ENCODE data around the gene C6orf58. TPM values are rescaled to one million over a fixed set of nuclear protein-coding genes. Genes with fewer than 3 reads are reported as not detected.

Gene C6orf58
- total RNA-seq = not detected in 3 replicates
- long read RNA-seq = 0 reads

GRCh38 chr6:127576874-127577273, at the start of gene C6orf58:
TSS of gene C6orf58 (plus strand) at chr6:127577174. CDS start at chr6:127577186, 12 bp downstream.
- Mint-ChIP-seq H3K4me3 (ENCODE audit: unreplicated experiment) (no peak within 1 kb of the TSS), H3K4me1 (ENCODE audit: low read depth) (no peaks in the 10 kb centered on the region), H3K27me3 (ENCODE audit: low read depth) (peaks cover 6% of the 10 kb centered on the region), H3K27ac (ENCODE audit: unreplicated experiment) (no peak within 1 kb of the TSS), H3K9me3 (ENCODE audit: low read depth) (no peaks in the 10 kb centered on the region), H3K36me3 (ENCODE audit: low read depth) (no peaks in the 10 kb centered on the region)
- no peak for DNase-seq (ENCODE audit: low spot score)
- TF ChIP-seq CTCF (IDR thresholded peaks at IDR 0.05) = no peak

- Mint-ChIP-seq H3K4me1 (ENCODE audit: low read depth) (no peaks in the 10 kb centered on the region), H3K27me3 (ENCODE audit: low read depth) (peaks cover 33% of the 10 kb centered on the region), H3K36me3 (ENCODE audit: low read depth) (no peaks in the 10 kb centered on the region), H3K4me3 (ENCODE audit: unreplicated experiment) (no peak overlapping the region), H3K9me3 (ENCODE audit: low read depth) (no peaks in the 10 kb centered on the region), H3K27ac (ENCODE audit: unreplicated experiment) (no peak overlapping the region)
- TF ChIP-seq CTCF (IDR thresholded peaks at IDR 0.05) = no peak
- no peak for DNase-seq (ENCODE audit: low spot score)
These were observed 44.0 kb upstream of the C6orf58 start for GRCh38 chr6:127533011-127533410.

- DNase-seq (ENCODE audit: low spot score) = no peak
- Mint-ChIP-seq H3K27me3 (ENCODE audit: low read depth) (peaks cover 29% of the 10 kb centered on the region), H3K4me1 (ENCODE audit: low read depth) (no peaks in the 10 kb centered on the region), H3K9me3 (ENCODE audit: low read depth) (no peaks in the 10 kb centered on the region), H3K4me3 (ENCODE audit: unreplicated experiment) (no peak overlapping the region), H3K36me3 (ENCODE audit: low read depth) (no peaks in the 10 kb centered on the region), H3K27ac (ENCODE audit: unreplicated experiment) (no peak overlapping the region)
- TF ChIP-seq CTCF (IDR thresholded peaks at IDR 0.05) = no peak
These were observed 43.2 kb upstream of the C6orf58 start for GRCh38 chr6:127533736-127534135.

GRCh38 chr6:127538750-127539264, 38.2 kb upstream of the C6orf58 start:
- no peak for TF ChIP-seq CTCF (IDR thresholded peaks at IDR 0.05)
- no peaks in the 10 kb centered on the region for H3K4me1 Mint-ChIP-seq (ENCODE audit: low read depth)
- DNase-seq (ENCODE audit: low spot score) = no peak
- H3K9me3 Mint-ChIP-seq (ENCODE audit: low read depth) = no peaks in the 10 kb centered on the region
- no peak overlapping the region for H3K27ac Mint-ChIP-seq (ENCODE audit: unreplicated experiment)
- H3K27me3 Mint-ChIP-seq (ENCODE audit: low read depth) = peaks cover 29% of the 10 kb centered on the region
- H3K36me3 Mint-ChIP-seq (ENCODE audit: low read depth) = no peaks in the 10 kb centered on the region
- H3K4me3 Mint-ChIP-seq (ENCODE audit: unreplicated experiment) = no peak overlapping the region

- H3K36me3 Mint-ChIP-seq (ENCODE audit: low read depth) = no peaks in the 10 kb centered on the region
- DNase-seq (ENCODE audit: low spot score) = no peak
- H3K4me3 Mint-ChIP-seq (ENCODE audit: unreplicated experiment) = no peak overlapping the region
- H3K27ac Mint-ChIP-seq (ENCODE audit: unreplicated experiment) = no peak overlapping the region
- H3K9me3 Mint-ChIP-seq (ENCODE audit: low read depth) = no peaks in the 10 kb centered on the region
- peaks cover 28% of the 10 kb centered on the region for H3K27me3 Mint-ChIP-seq (ENCODE audit: low read depth)
- H3K4me1 Mint-ChIP-seq (ENCODE audit: low read depth) = no peaks in the 10 kb centered on the region
- TF ChIP-seq CTCF (IDR thresholded peaks at IDR 0.05) = peak; percentile 85
These were observed 37.7 kb upstream of the C6orf58 start for GRCh38 chr6:127539272-127539671.

Data from chondrocyte (in vitro differentiated cells).